HG02571 (cell line): Measurements from ENCODE around the gene NEU3.
"Not testable (repeated sequence)": the region's sequence is repeated elsewhere in the genome, so short reads cannot be mapped to it uniquely, and the experiment has no call there.

Experiments used
- ATAC-seq: cut with Tn5 transposase; IDR thresholded peaks from one replicate; pipeline ENCODE4 v1.9.1; 2021; ENCODE audit warnings: mild to moderate bottlenecking, moderate library complexity; ENCODE audit not compliant: unreplicated experiment

Gene NEU3

GRCh38 chr11:74988541-74989259 is at the start of gene NEU3:
NEU3 (plus strand) TSS chr11:74988933; CDS start chr11:74989061, 128 bp downstream.
- ATAC-seq, result peak; percentile 84

- ATAC-seq, result no peak
Observed at GRCh38 chr11:74941492-74941891, 47.2 kb upstream of the NEU3 start.

- no peak for ATAC-seq
Observed at GRCh38 chr11:74942073-74942759, 46.5 kb upstream of the NEU3 start.

- peak; percentile 3 for ATAC-seq
Observed at GRCh38 chr11:74948546-74948897, 40.2 kb upstream of the NEU3 start.

GRCh38 chr11:74948898-74949752 is 39.6 kb upstream of the NEU3 start, which contains the start of the genes SPCS2 and XRRA1:
SPCS2 (plus strand) TSS chr11:74949266; CDS start chr11:74949286, 20 bp downstream.
XRRA1 (minus strand) TSS chr11:74949091; CDS start chr11:74940878, 8,213 bp downstream.
- ATAC-seq, result peak; percentile 90

- ATAC-seq, result no peak
Observed at GRCh38 chr11:74949753-74950137, 39.0 kb upstream of the NEU3 start.

GRCh38 chr11:74950374-74950969 is 38.3 kb upstream of the NEU3 start:
- ATAC-seq, result no peak

GRCh38 chr11:74951226-74951625 is 37.5 kb upstream of the NEU3 start:
- no peak for ATAC-seq

GRCh38 chr11:74952752-74953151 is 36.0 kb upstream of the NEU3 start:
- ATAC-seq, result no peak

- ATAC-seq, result no peak
Observed at GRCh38 chr11:74953451-74953850, 35.3 kb upstream of the NEU3 start.

GRCh38 chr11:74954199-74954598 is 34.5 kb upstream of the NEU3 start:
- no peak for ATAC-seq

- no peak for ATAC-seq
Observed at GRCh38 chr11:74956397-74957015, 32.2 kb upstream of the NEU3 start.

- no peak for ATAC-seq
Observed at GRCh38 chr11:74957937-74958629, 30.6 kb upstream of the NEU3 start.

- ATAC-seq, result not testable (repeated sequence)
Observed at GRCh38 chr11:74960128-74960527, 28.6 kb upstream of the NEU3 start.

- no peak for ATAC-seq
Observed at GRCh38 chr11:74966651-74967050, 22.1 kb upstream of the NEU3 start.

- no peak for ATAC-seq
Observed at GRCh38 chr11:74970852-74971395, 17.8 kb upstream of the NEU3 start.

GRCh38 chr11:74971424-74971823 is 17.3 kb upstream of the NEU3 start:
- no peak for ATAC-seq

GRCh38 chr11:74978041-74978440 is 10.7 kb upstream of the NEU3 start:
- ATAC-seq, result no peak

GRCh38 chr11:74980634-74981033 is 8.1 kb upstream of the NEU3 start:
- ATAC-seq, result no peak

- no peak for ATAC-seq
Observed at GRCh38 chr11:74981888-74982287, 6.8 kb upstream of the NEU3 start.
